Measurements from ENCODE around the gene CLEC1A. TPM values are rescaled to one million over a fixed set of nuclear protein-coding genes. Genes with fewer than 3 reads are reported as not detected.
A peak's percentile ranks its signal among the peaks of the same experiment; 100 is the strongest.

CLEC1A gene
- total RNA-seq, 8 experiments from 2014 or later, result 0.18 to 24.9 (median 0.66) TPM; not detected in 1

DNA sequence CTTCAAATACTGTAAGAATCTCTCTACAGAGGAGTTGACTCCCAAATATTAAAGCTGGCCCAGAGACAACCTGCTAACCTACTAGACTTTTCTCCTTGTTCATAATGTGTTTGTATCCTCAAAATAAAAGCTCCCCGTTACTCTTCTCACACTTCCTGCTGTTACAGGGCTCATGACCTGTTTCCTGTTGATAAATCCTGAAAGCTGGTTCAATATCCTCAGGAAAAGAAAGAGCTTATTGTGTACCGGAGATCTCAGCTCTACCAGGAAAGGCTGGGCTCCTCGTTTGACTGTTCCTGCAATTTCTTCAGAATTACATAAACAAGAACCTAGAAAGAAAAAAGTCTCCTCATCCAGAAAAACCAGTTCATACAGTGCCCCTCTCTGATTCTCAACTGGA, 30.8 kb downstream of the CLEC1A start:
- Histone ChIP-seq H3K4me3 (no peak overlapping the region), H3K4me1 (replicated peaks in 1 of 2) (no peaks in the 10 kb centered on the region), H3K27ac (no peak overlapping the region)
- 39 to 100% (median 65%) methylated on average over 1 to 3 of the region's 3 CpGs; no CpG with 5 or more reads in 1 of the 10 experiments for WGBS, 10 experiments
- in situ Hi-C loops (cut with MboI; ENCODE audit: low pct_unique_long_range_greater_than_20kb in 2 of 9, low sequenced_read_pairs in 9 of 9, unreplicated experiment in 9 of 9), result no loop called here
- ATAC-seq (replicated peaks in 6 of 8), result no peak

DNA sequence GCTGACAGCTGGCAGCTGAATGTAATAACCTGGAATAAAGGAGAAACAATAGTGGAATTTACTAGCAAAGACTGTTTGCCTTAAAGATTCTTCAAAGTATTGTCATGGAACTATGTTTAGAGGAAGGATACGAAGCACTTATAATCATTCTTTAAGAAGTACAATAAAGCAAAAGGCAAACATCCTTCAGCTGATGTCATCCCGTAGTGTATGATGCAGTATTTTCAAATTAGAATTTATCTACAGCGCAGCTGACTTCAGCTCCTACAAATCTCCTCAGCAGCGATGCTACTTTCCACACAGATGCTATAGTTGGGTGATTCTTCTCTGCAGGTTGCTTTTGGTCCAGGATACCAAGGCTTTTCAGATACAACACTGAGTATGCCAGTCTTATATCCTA, 31.5 kb downstream of the CLEC1A start:
- WGBS, 10 experiments, result 56 to 100% (median 74%) methylated on average over 1 to 4 of the region's 4 CpGs
- Histone ChIP-seq H3K27ac (no peak overlapping the region), H3K4me1 (replicated peaks in 1 of 2) (no peaks in the 10 kb centered on the region), H3K4me3 (no peak overlapping the region)
- in situ Hi-C loops (cut with MboI; ENCODE audit: low pct_unique_long_range_greater_than_20kb in 2 of 9, low sequenced_read_pairs in 9 of 9, unreplicated experiment in 9 of 9), result no loop called here
- peak in 1 of 8 experiments; percentile 66 for ATAC-seq (replicated peaks in 6 of 8)

DNA sequence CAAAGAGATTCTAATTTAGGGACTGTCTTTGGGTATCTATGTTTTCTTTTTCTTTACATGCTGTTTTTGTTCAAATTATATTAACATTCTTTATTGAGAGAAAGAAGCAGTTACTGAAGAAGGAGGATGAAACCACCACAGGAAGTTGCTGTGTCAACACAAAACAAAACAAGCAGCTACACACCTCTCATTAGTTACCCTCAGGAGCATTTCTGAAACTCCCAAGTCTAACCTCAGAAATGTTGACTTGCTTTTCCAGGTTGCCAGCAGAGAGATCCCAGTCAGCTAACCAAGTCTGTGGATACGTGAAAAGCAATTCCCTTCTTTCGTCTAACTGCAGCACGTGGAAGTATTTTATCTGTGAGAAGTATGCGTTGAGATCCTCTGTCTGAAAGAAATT, 33.5 kb downstream of the CLEC1A start:
- no peak for ATAC-seq (replicated peaks in 6 of 8)
- Histone ChIP-seq H3K27ac (no peak overlapping the region), H3K4me1 (replicated peaks in 1 of 2) (no peaks in the 10 kb centered on the region), H3K4me3 (no peak overlapping the region)
- in situ Hi-C loops (cut with MboI; ENCODE audit: low pct_unique_long_range_greater_than_20kb in 2 of 9, low sequenced_read_pairs in 9 of 9, unreplicated experiment in 9 of 9), result no loop called here
- WGBS, 10 experiments, result 49 to 100% (median 91%) methylated on average over 1 to 4 of the region's 4 CpGs; no CpG with 5 or more reads in 3 of the 10 experiments

DNA sequence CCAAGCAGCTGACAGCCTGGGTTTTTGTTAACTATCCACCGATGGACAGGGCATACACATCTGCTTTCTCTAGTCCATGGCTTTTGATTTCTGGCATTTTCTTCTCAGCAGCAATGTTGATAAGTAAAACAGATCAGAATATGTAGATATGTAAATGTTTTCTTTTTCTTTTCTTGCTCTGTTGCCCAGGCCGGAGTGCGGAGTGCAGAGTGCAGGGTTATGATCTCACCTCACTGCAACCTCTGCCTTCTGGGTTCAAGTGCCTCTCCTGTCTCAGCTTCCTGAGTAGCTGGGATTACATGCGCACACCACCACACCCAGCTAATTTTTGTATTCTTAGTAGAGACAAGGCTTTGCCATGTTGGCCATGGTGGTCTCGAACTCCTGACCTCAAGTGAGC, 40.4 kb downstream of the CLEC1A start:
- ATAC-seq (replicated peaks in 6 of 8), result peak in 3 of 8 experiments; percentile 19 to 60 (median 55)
- Histone ChIP-seq H3K4me3 (no peak overlapping the region), H3K27ac (no peak overlapping the region), H3K4me1 (replicated peaks in 1 of 2) (no peaks in the 10 kb centered on the region)
- 60 to 100% (median 92%) methylated on average over 1 to 5 of the region's 5 CpGs; no CpG with 5 or more reads in 3 of the 10 experiments for WGBS, 10 experiments
- in situ Hi-C loops (cut with MboI; ENCODE audit: low pct_unique_long_range_greater_than_20kb in 2 of 9, low sequenced_read_pairs in 9 of 9, unreplicated experiment in 9 of 9), result no loop called here

DNA sequence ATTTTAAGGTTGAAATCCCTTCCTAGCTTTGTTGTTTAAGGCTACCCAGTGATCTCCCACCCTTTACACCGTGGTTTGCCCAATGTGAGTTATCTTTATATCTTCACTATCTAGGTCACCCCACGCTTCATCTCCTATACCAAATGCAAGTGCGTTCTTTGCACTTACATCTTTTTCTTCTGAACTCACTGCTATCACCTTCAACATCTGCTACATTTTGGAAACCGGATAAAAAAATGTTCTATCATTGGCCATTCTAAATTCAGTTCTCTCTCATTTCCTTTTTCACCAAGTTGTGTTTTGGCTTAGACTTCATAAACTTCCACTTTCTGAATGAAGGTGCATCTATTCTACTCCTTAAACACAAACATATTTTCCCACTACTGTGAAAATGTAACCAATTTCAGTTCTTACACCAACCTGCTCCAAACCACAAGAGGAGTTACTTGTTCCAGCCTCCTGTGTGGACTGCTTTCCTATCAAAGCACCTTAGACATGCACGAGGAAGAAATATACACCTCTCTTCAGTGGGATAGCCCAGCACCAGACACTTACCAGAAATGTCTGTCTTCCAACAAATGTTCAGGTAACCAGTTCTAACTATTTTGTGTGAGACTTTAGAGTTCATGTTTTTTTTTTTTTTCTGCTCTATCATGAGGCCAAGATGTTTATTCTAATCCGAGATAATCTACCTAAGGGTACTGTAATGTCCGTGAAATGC, 46.4 kb downstream of the CLEC1A start:
- Histone ChIP-seq H3K27ac (no peak overlapping the region), H3K4me3 (no peak overlapping the region), H3K4me1 (replicated peaks in 1 of 2) (no peaks in the 10 kb centered on the region)
- WGBS, 10 experiments, result 33 to 96% (median 78%) methylated on average over 1 to 7 of the region's 7 CpGs
- in situ Hi-C loops (cut with MboI; ENCODE audit: low pct_unique_long_range_greater_than_20kb in 2 of 9, low sequenced_read_pairs in 9 of 9, unreplicated experiment in 9 of 9), result no loop called here
- no peak for ATAC-seq (replicated peaks in 6 of 8)

DNA sequence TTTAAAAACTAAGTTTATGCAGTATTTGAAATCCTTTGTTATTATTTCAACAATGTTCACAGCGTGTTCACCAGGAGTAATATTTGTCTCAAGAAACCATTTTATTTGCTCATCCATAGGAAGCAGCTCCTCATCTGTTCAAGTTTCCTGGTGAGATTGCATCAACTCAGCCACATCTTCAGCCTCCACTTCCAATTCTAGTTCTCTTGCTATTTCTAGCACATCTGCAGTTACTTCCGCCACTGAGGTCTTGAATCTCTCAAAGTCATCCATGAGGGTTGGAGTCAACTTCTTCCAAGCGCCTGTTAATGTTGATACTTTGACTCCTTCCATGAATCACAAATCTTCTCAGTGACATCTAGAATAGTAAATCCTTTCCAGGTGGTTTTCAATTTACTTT, 50.3 kb downstream of the CLEC1A start:
- in situ Hi-C loops (cut with MboI; ENCODE audit: low pct_unique_long_range_greater_than_20kb in 2 of 9, low sequenced_read_pairs in 9 of 9, unreplicated experiment in 9 of 9), result loop anchor here in 2 of 9 experiments (25.0 kb wide), 1 partner anchor 89 kb away; the partner anchor contains the start of gene CLEC7A (in 2 of the 2)
- no peak for ATAC-seq (replicated peaks in 6 of 8)
- H3K4me3 ChIP-seq, result no peak overlapping the region
- no peak overlapping the region for H3K27ac ChIP-seq
- WGBS, 10 experiments, result 40 to 94% (median 70%) methylated on average over 1 to 3 of the region's 3 CpGs
- H3K4me1 ChIP-seq (replicated peaks in 1 of 2), result no peaks in the 10 kb centered on the region

DNA sequence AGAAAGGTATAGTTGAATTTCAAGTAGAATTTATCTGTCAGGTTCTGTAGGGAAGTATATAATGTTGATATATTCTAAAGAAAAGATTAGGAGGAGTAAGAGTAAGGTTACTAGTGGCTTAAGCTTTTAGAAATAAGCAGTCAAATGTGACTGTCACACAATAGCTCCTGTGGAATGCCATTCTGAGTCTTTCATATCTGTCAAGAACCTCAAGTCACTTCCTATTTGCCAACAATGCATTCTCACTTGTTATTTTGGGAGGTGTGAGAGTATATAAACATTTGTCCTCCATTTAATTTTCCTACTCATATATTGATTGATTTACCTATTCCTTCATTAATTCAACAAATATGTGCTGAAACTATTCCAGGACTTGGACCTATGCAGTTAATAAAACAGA, 56.6 kb downstream of the CLEC1A start:
- Histone ChIP-seq H3K27ac (no peak overlapping the region), H3K4me3 (no peak overlapping the region), H3K4me1 (replicated peaks in 1 of 2) (no peaks in the 10 kb centered on the region)
- no peak for ATAC-seq (replicated peaks in 6 of 8)
- in situ Hi-C loops (cut with MboI; ENCODE audit: low pct_unique_long_range_greater_than_20kb in 2 of 9, low sequenced_read_pairs in 9 of 9, unreplicated experiment in 9 of 9), result loop anchor here in 2 of 9 experiments (25.0 kb wide), 1 partner anchor 95 kb away; the partner anchor contains the start of gene CLEC7A (in 2 of the 2)

DNA sequence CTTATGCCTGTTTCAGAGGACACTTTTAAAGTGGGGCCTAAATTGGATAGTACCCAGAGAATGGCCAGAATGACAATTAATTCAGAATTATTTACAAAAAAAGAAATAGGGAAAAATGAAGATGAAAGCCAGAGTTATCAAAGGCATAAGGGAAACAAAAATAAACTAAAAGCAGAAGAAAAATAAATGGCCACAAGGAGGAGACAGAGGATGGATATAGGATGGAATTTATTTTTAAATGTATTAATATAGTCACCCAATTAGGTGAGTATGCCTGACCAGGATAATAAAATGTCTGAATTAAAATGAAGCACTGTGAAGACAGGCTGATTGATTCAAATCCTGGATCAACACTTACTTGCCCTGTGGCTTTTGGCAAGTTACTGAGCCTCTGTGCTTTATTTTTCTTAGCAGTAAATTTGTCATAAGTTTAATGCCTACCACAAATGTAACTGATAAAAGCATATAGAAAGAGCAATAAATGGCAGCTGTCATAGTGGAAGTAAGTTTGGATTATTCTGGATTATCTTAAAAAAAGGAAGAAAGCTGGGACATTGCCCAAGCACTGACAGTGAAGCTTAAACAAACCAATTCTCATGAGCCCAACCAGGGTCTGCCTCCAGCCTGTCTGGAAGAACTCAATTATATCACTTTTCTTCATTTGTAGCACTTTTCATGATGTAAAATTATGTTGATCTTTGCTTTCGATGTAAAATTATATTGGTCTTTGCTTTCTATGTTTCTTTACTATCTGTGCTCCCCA, 64.8 kb downstream of the CLEC1A start:
- in situ Hi-C loops (cut with MboI; ENCODE audit: low pct_unique_long_range_greater_than_20kb in 2 of 9, low sequenced_read_pairs in 9 of 9, unreplicated experiment in 9 of 9), result loop anchor here in 3 of 9 experiments (5.0 to 25.0 kb wide), 2 partner anchors 98 to 103 kb away; partner anchors contain the start of gene CLEC7A (in 3 of the 3)
- peak in 2 of 8 experiments; percentile 36 to 38 for ATAC-seq (replicated peaks in 6 of 8)
- 0 to 100% (median 72%) methylated on average over 1 of the region's 1 CpG for WGBS, 10 experiments
- Histone ChIP-seq H3K4me3 (no peak overlapping the region), H3K27ac (no peak overlapping the region), H3K4me1 (replicated peaks in 1 of 2) (no peaks in the 10 kb centered on the region)

DNA sequence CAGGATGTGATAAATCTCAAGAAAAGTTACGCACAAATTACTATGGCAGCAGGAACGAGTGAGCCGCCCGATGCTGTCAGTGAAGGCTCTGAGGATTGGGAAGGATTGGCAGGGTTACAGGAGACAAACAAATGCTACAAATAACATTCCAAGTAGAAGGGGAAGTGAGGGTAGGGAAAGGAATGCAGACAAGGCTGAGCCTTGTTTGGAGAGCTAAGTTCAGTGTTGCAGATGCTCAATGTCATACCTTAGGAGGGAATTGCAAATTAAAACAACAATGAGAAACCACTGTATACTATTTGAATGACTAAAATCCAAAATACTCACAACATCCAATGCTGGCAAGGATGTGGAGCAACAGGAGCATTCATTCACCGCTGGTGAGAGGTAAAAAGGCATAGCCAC, 67.0 kb downstream of the CLEC1A start:
- H3K27ac ChIP-seq, result no peak overlapping the region
- no peaks in the 10 kb centered on the region for H3K4me1 ChIP-seq (replicated peaks in 1 of 2)
- in situ Hi-C loops (cut with MboI; ENCODE audit: low pct_unique_long_range_greater_than_20kb in 2 of 9, low sequenced_read_pairs in 9 of 9, unreplicated experiment in 9 of 9), result loop anchor here in 3 of 9 experiments (5.0 to 25.0 kb wide), 2 partner anchors 101 to 106 kb away; partner anchors contain the start of gene CLEC7A (in 3 of the 3)
- WGBS, 10 experiments, result 37 to 97% (median 87%) methylated on average over 4 to 5 of the region's 5 CpGs; no CpG with 5 or more reads in 2 of the 10 experiments
- H3K4me3 ChIP-seq, result no peak overlapping the region
- ATAC-seq (replicated peaks in 6 of 8), result peak in 2 of 8 experiments; percentile 23 to 41

DNA sequence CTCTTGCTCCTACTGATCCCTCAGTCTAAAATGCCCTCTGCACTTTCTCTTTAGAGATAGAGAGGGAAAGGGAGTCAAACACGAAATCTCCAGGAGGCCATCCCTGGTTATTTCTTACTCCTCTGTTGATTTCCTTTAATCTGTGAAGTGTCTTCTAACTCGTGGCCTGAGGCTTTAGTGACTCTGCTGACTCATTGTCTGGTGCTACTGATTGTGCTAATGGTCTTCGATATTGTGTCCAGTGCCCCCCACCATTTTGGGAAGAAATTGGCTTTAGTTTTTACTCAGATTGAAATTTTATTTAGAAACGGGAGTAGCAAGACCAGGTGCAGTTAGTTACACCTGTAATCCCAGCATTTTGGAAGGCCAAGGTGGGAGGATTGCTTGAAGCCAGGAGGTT, 67.5 kb downstream of the CLEC1A start:
- H3K27ac ChIP-seq, result no peak overlapping the region
- in situ Hi-C loops (cut with MboI; ENCODE audit: low pct_unique_long_range_greater_than_20kb in 2 of 9, low sequenced_read_pairs in 9 of 9, unreplicated experiment in 9 of 9), result loop anchor here in 3 of 9 experiments (5.0 to 25.0 kb wide), 2 partner anchors 101 to 106 kb away; partner anchors contain the start of gene CLEC7A (in 3 of the 3)
- peak in 2 of 8 experiments; percentile 16 to 20 for ATAC-seq (replicated peaks in 6 of 8)
- no peak overlapping the region for H3K4me3 ChIP-seq
- H3K4me1 ChIP-seq (replicated peaks in 1 of 2), result no peaks in the 10 kb centered on the region
- 56 to 100% (median 83%) methylated on average over 1 to 4 of the region's 4 CpGs; no CpG with 5 or more reads in 3 of the 10 experiments for WGBS, 10 experiments

DNA sequence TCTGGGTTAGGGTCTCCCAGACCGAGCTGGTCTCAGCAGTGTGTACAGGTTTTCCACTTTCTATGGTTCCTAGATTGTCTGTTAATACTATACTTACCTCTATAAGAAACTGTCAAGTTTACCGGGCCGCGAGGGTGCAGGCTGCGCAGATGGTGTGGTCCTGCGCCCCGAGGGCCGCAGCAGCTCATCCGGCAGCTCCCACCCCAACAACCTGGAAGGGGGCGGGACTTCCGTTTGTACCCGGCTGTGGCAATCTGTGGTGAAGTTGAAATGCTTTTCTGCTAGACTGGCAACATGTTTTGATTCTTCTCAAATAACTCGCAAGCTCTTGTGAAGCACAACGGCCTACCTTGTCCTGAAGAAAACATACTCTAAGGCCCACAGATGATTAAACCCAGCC, 68.3 kb downstream of the CLEC1A start, which contains the start of gene CLEC9A:
CLEC9A (plus strand) TSS at position 237 of the 400 bp plus-strand sequence. CDS start 22,006 bp downstream, outside the sequence.
- Histone ChIP-seq H3K4me3 (no peak within 1 kb of the TSS), H3K4me1 (replicated peaks in 1 of 2) (no peaks in the 10 kb centered on the region), H3K27ac (no peak within 1 kb of the TSS)
- ATAC-seq (replicated peaks in 6 of 8), result no peak
- 70 to 100% (median 96%) methylated on average over 2 to 12 of the region's 14 CpGs; no CpG with 5 or more reads in 4 of the 10 experiments for WGBS, 10 experiments
- in situ Hi-C loops (cut with MboI; ENCODE audit: low pct_unique_long_range_greater_than_20kb in 2 of 9, low sequenced_read_pairs in 9 of 9, unreplicated experiment in 9 of 9), result loop anchor here in 3 of 9 experiments (5.0 to 25.0 kb wide), 2 partner anchors 102 to 107 kb away; partner anchors contain the start of gene CLEC7A (in 3 of the 3)

DNA sequence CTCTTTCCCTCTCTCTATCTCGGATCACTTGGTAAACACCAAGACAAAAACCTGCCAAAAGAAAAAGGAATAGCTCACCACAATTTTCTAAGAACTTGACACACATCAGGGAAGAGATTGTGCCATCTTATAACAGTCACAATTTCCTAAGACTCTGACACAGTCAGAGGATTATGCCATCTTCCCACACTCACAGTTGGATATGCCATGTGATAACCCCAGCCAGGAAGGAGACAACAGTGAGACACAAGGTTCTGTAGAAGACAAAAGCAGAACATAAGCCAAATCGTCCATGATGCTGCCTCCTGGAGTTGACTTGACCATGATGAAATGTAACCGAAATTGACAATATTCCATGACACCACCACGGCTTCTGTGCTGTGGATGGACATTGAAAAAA, 71.1 kb downstream of the CLEC1A start:
- Histone ChIP-seq H3K4me1 (replicated peaks in 1 of 2) (no peaks in the 10 kb centered on the region), H3K4me3 (no peak overlapping the region), H3K27ac (no peak overlapping the region)
- WGBS, 10 experiments, result 9 to 100% (median 67%) methylated on average over 1 to 4 of the region's 4 CpGs; no CpG with 5 or more reads in 1 of the 10 experiments
- in situ Hi-C loops (cut with MboI; ENCODE audit: low pct_unique_long_range_greater_than_20kb in 2 of 9, low sequenced_read_pairs in 9 of 9, unreplicated experiment in 9 of 9), result loop anchor here in 2 of 9 experiments (25.0 kb wide), 1 partner anchor 110 kb away; the partner anchor contains the start of gene CLEC7A (in 2 of the 2)
- ATAC-seq (replicated peaks in 6 of 8), result peak in 1 of 8 experiments; percentile 65

Data from motor neuron (in vitro differentiated cells).